Effector CD8-positive, alpha-beta T cell (primary cell): Measurements from ENCODE around the gene COL23A1.

Experiments
- DNase-seq: peaks from one replicate; lab custom pipeline; 2025; lab: John Stamatoyannopoulos, UW

COL23A1 gene

GRCh38 chr5:178337334-178337741 lies 252.9 kb downstream of the COL23A1 start:
- DNase-seq, result no peak

GRCh38 chr5:178336889-178337288 lies 253.3 kb downstream of the COL23A1 start:
- DNase-seq, result no peak

GRCh38 chr5:178335302-178336030 lies 254.7 kb downstream of the COL23A1 start:
- no peak for DNase-seq

GRCh38 chr5:178334861-178335260 lies 255.3 kb downstream of the COL23A1 start:
- no peak for DNase-seq

GRCh38 chr5:178333821-178334481 lies 256.2 kb downstream of the COL23A1 start:
- no peak for DNase-seq

GRCh38 chr5:178332210-178332641 lies 258.0 kb downstream of the COL23A1 start:
- no peak for DNase-seq

GRCh38 chr5:178331491-178331996 lies 258.6 kb downstream of the COL23A1 start:
- DNase-seq, result no peak

- no peak for DNase-seq
These were observed 259.3 kb downstream of the COL23A1 start for GRCh38 chr5:178330791-178331404.

- DNase-seq, result no peak
These were observed 261.1 kb downstream of the COL23A1 start for GRCh38 chr5:178328826-178329730.

GRCh38 chr5:178327931-178328711 lies 262.1 kb downstream of the COL23A1 start:
- no peak for DNase-seq

GRCh38 chr5:178327446-178327845 lies 262.7 kb downstream of the COL23A1 start:
- DNase-seq, result no peak

GRCh38 chr5:178326374-178326715 lies 263.8 kb downstream of the COL23A1 start:
- DNase-seq, result no peak

GRCh38 chr5:178325679-178326373 lies 264.4 kb downstream of the COL23A1 start:
- DNase-seq, result no peak

- no peak for DNase-seq
These were observed 264.9 kb downstream of the COL23A1 start for GRCh38 chr5:178325311-178325678.

- no peak for DNase-seq
These were observed 265.5 kb downstream of the COL23A1 start for GRCh38 chr5:178324481-178325310.

GRCh38 chr5:178323961-178324360 lies 266.2 kb downstream of the COL23A1 start:
- no peak for DNase-seq

- DNase-seq, result no peak
These were observed 266.7 kb downstream of the COL23A1 start for GRCh38 chr5:178323541-178323865.

GRCh38 chr5:178322736-178323540 lies 267.3 kb downstream of the COL23A1 start:
- DNase-seq, result no peak

GRCh38 chr5:178320281-178320855 lies 269.8 kb downstream of the COL23A1 start:
- DNase-seq, result no peak
